Liver (tissue), 9 donors: ENCODE measurements around the gene PLS1. TPM values are rescaled to one million over a fixed set of nuclear protein-coding genes. Genes with fewer than 3 reads are reported as not detected.
"Not testable (repeated sequence)": the region's sequence is repeated elsewhere in the genome, so short reads cannot be mapped to it uniquely, and the experiment has no call there.

Source experiments
- DNase-seq: peaks from one replicate; pipeline ENCODE4 v3.0.0-alpha.2; 2017; ENCODE audit warnings: low spot score
- H3K27ac ChIP-seq, 2 donors: one replicate each; pipeline ENCODE4 v1.7.0; 2013; ENCODE audit warnings: inconsistent platforms in 2 of 2, low read length in 2 of 2, control low read depth in 1 of 2, low read depth in 1 of 2, mild to moderate bottlenecking in 1 of 2
- H3K27me3 ChIP-seq, 4 donors: one replicate each; pipeline versions ENCODE4 v1.6.1 to v1.7.0; 2013; ENCODE audit warnings: low read length in 3 of 4, inconsistent platforms in 1 of 4, mild to moderate bottlenecking in 1 of 4, moderate library complexity in 1 of 4; ENCODE audit not compliant: control insufficient read depth in 4 of 4, insufficient read depth in 4 of 4
- H3K36me3 ChIP-seq, 4 donors: one replicate each; pipeline versions ENCODE4 v1.6.1 to v1.7.0; 2013; ENCODE audit warnings: low read length in 3 of 4, mild to moderate bottlenecking in 3 of 4, low read depth in 1 of 4, moderate library complexity in 1 of 4; ENCODE audit not compliant: control insufficient read depth in 4 of 4, insufficient read depth in 3 of 4
- H3K4me1 ChIP-seq, 4 donors: one replicate each; pipeline versions ENCODE4 v1.6.1 to v1.7.0; 2013; ENCODE audit warnings: low read length in 3 of 4, mild to moderate bottlenecking in 3 of 4, moderate library complexity in 1 of 4; ENCODE audit not compliant: control insufficient read depth in 4 of 4, insufficient read depth in 4 of 4
- H3K4me3 ChIP-seq, 3 donors: one replicate each; pipeline versions ENCODE4 v1.6.1 to v1.7.0; 2013; ENCODE audit warnings: low read length in 3 of 3, control low read depth in 1 of 3, low read depth in 1 of 3, mild to moderate bottlenecking in 1 of 3
- H3K9ac ChIP-seq, 2 donors: one replicate each; pipeline ENCODE4 v1.7.0; 2013; ENCODE audit warnings: low read length in 2 of 2, mild to moderate bottlenecking in 2 of 2, moderate library complexity in 2 of 2, control low read depth in 1 of 2, low read depth in 1 of 2
- H3K9me3 ChIP-seq, 4 donors: one replicate each; pipeline versions ENCODE4 v1.6.1 to v1.7.0; 2013; ENCODE audit warnings: low read length in 3 of 4; ENCODE audit not compliant: control insufficient read depth in 4 of 4
- ATF3 ChIP-seq: IDR thresholded peaks from 2 replicates; pipeline ENCODE4 v1.6.1; 2016; ENCODE audit warnings: antibody characterized with exemption
- CTCF ChIP-seq: fragments of 150-350 bp; IDR thresholded peaks from 2 replicates; pipeline ENCODE4 v1.5.1; 2017; ENCODE audit warnings: improper control_type of control experiment, low read depth, low read length; ENCODE audit not compliant: missing input control
- EGR1 ChIP-seq, 2 donors: IDR thresholded peaks; 2 replicates each; pipeline ENCODE4 v1.6.1; 2016 to 2018; ENCODE audit warnings: antibody characterized with exemption in 2 of 2, low read depth in 2 of 2
- FOXA1 ChIP-seq: IDR thresholded peaks from 2 replicates; pipeline ENCODE4 v1.6.1; 2016; ENCODE audit warnings: antibody characterized with exemption
- FOXA2 ChIP-seq: IDR thresholded peaks from 2 replicates; pipeline ENCODE4 v1.6.1; 2016; ENCODE audit warnings: antibody characterized with exemption
- GABPA ChIP-seq, 2 donors: IDR thresholded peaks in 1 of 2; conservative IDR thresholded peaks in 1 of 2; 2 replicates each; pipeline ENCODE4 v1.6.1; 2016; ENCODE audit warnings: antibody characterized with exemption in 2 of 2, mild to moderate bottlenecking in 1 of 2, moderate library complexity in 1 of 2
- HNF4A ChIP-seq, 2 donors: conservative IDR thresholded peaks; 2 replicates each; pipeline ENCODE4 v1.6.1; 2016; ENCODE audit warnings: antibody characterized with exemption in 2 of 2, mild to moderate bottlenecking in 2 of 2
- HNF4G ChIP-seq: IDR thresholded peaks from 2 replicates; pipeline ENCODE4 v1.6.1; 2016; ENCODE audit warnings: antibody characterized with exemption
- JUND ChIP-seq, 2 donors: IDR thresholded peaks; 2 replicates each; pipeline ENCODE4 v1.6.1; 2016; ENCODE audit warnings: antibody characterized with exemption in 2 of 2
- MAX ChIP-seq: IDR thresholded peaks from 2 replicates; pipeline ENCODE4 v1.6.1; 2016; ENCODE audit warnings: antibody characterized with exemption
- NR2F2 ChIP-seq: IDR thresholded peaks from 2 replicates; pipeline ENCODE4 v1.6.1; 2016; ENCODE audit warnings: antibody characterized with exemption
- RAD21 ChIP-seq, 2 donors: IDR thresholded peaks; 2 replicates each; pipeline ENCODE4 v1.6.1; 2016; ENCODE audit warnings: antibody characterized with exemption in 2 of 2, mild to moderate bottlenecking in 2 of 2
- REST ChIP-seq: IDR thresholded peaks from 2 replicates; pipeline ENCODE4 v1.6.1; 2016; ENCODE audit warnings: antibody characterized with exemption, mild to moderate bottlenecking
- RXRA ChIP-seq, 2 donors: IDR thresholded peaks; 2 replicates each; pipeline ENCODE4 v1.6.1; 2017 to 2018; ENCODE audit warnings: antibody characterized with exemption in 2 of 2, mild to moderate bottlenecking in 1 of 2
- SP1 ChIP-seq: IDR thresholded peaks from 2 replicates; pipeline ENCODE4 v1.6.1; 2018; ENCODE audit warnings: antibody characterized with exemption, mild to moderate bottlenecking
- TAF1 ChIP-seq: conservative IDR thresholded peaks from 2 replicates; pipeline ENCODE4 v1.6.1; 2016; ENCODE audit warnings: antibody characterized with exemption, mild to moderate bottlenecking
- YY1 ChIP-seq: IDR thresholded peaks from 2 replicates; pipeline ENCODE4 v1.6.1; 2016; ENCODE audit warnings: antibody characterized with exemption, mild to moderate bottlenecking
- ZBTB33 ChIP-seq: IDR thresholded peaks from 2 replicates; pipeline ENCODE4 v1.6.1; 2016; ENCODE audit warnings: antibody characterized with exemption
- WGBS: extraction: QIAGEN DNeasy Blood & Tissue Kit; methylation state at CpG from one replicate; pipeline ENCODE4 v1.1.7; 2013; 5-methylcytosine and 5-hydroxymethylcytosine counted together
- polyA plus RNA-seq, 2 donors: library from polyadenylated mRNA; stranded (reverse) in 1 of 2; unstranded in 1 of 2; fragments of 200-250 nt in 1 of 2; fragments of >200 nt in 1 of 2; fragmentation: Nextera tagmentation in 1 of 2; extraction: Ambion mirVana in 1 of 2; gene quantifications; one replicate each; pipeline versions ENCODE4 v1.2.1 to v1.2.3, GENCODE V29; 2013 to 2015
- total RNA-seq, 2 donors: library from RNA; depleted of rRNA; stranded (reverse); fragments of >200 nt; gene quantifications; one replicate each; pipeline ENCODE4 v1.2.3, GENCODE V29; 2014
- donor health status: healthy.
- donor health status: healthy.
- donor health status: healthy.
- donor health status: healthy.
- donor health status: healthy.

Gene PLS1
- total and polyA plus RNA-seq, 4 donors = 7.2 to 21.9 (median 10.1) TPM

GRCh38 chr3:142568393-142569017 is 27.7 kb upstream of the PLS1 start:
- no peak overlapping the region for H3K9ac ChIP-seq
- no peak overlapping the region for H3K27ac ChIP-seq
- WGBS = 84% methylated on average over 21 of the region's 21 CpGs
- H3K27me3 ChIP-seq = no peaks in the 10 kb centered on the region
- H3K4me1 ChIP-seq = no peaks in the 10 kb centered on the region
- no peak overlapping the region for H3K4me3 ChIP-seq
- TF ChIP-seq FOXA1 (no peak), EGR1 (IDR thresholded peaks at IDR 0.05; ENCODE audit: low read depth in 2 of 2) (no peak), GABPA (IDR thresholded peaks at IDR 0.05 in 1 of 2, conservative IDR thresholded peaks at IDR 0.05 in 1 of 2) (no peak), SP1 (no peak), FOXA2 (no peak), RXRA (IDR thresholded peaks at IDR 0.05) (no peak), NR2F2 (no peak), CTCF (no peak), REST (no peak), HNF4A (conservative IDR thresholded peaks at IDR 0.05) (no peak), ATF3 (no peak), ZBTB33 (no peak), YY1 (no peak), JUND (IDR thresholded peaks at IDR 0.05) (no peak), RAD21 (IDR thresholded peaks at IDR 0.05) (no peak), HNF4G (no peak), MAX (no peak), TAF1 (no peak)
- DNase-seq = no peak
- H3K9me3 ChIP-seq = no peaks in the 10 kb centered on the region
- peaks cover 1 to 18% (median 8%) of the 10 kb centered on the region in 4 donors for H3K36me3 ChIP-seq

- H3K9me3 ChIP-seq, H3K27me3 ChIP-seq, DNase-seq, H3K27ac ChIP-seq, H3K4me1 ChIP-seq, H3K9ac ChIP-seq, H3K4me3 ChIP-seq: not testable (repeated sequence)
- 96% methylated on average over 3 of the region's 3 CpGs for WGBS
- peaks cover 1 to 14% (median 6%) of the 10 kb centered on the region in 4 donors for H3K36me3 ChIP-seq
These were observed 26.8 kb upstream of the PLS1 start for GRCh38 chr3:142569422-142569821.

GRCh38 chr3:142574223-142574622 is 22.0 kb upstream of the PLS1 start:
- not testable (repeated sequence) for H3K9ac ChIP-seq, H3K4me3 ChIP-seq, H3K27me3 ChIP-seq, DNase-seq, H3K27ac ChIP-seq, H3K36me3 ChIP-seq, H3K9me3 ChIP-seq
- H3K4me1 ChIP-seq = peaks cover 0 to 16% (median 7%) of the 10 kb centered on the region in 4 donors
- 97% methylated on average over 3 of the region's 3 CpGs for WGBS
